ENCODE measurements around the gene PPP1R18.

Gene PPP1R18

DNA sequence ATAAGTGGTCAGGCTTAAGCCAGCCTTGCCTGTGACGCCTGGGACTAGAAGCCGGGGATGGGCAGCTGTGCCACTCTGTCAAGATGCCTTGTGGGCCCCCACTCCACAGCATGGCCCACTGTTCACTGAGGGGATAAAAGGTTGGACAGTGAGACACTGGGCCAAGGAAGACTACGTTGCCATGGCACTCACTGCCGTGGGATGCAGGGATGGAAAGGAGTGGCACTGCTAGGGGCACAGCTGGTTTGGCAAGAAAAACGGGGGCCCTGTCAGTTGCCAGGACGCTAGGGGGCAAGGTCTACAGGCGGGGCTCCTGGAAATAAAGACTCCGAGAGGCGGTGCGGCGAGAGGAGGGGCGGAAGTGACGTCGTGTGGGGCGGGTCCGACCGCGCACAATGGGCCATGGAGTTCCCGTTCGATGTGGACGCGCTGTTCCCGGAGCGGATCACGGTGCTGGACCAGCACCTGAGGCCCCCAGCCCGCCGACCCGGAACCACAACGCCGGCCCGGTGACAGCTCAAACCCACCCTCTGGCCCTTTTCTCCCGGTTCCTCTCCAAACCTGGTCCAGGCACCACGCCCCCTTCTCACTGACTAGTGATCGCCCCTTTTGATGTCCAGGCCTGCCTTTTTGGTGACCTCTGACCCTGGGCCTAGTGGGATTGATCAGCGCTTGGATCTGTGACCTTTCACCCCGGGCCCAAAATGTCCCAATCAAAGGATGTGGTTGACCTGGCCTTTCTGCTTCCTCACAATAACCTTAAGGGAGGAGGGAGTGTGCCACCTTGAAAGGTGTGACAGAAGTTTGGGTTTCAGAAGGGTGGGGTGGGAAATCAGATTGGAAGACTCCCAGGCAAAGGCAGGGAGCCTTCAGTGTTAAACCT is 59.7 kb downstream of the PPP1R18 start, which contains the start of gene ATAT1:
TSS of gene ATAT1 (plus strand) at position 391 of the 883 bp plus-strand sequence.
- TF ChIP-seq, protein P1, sequence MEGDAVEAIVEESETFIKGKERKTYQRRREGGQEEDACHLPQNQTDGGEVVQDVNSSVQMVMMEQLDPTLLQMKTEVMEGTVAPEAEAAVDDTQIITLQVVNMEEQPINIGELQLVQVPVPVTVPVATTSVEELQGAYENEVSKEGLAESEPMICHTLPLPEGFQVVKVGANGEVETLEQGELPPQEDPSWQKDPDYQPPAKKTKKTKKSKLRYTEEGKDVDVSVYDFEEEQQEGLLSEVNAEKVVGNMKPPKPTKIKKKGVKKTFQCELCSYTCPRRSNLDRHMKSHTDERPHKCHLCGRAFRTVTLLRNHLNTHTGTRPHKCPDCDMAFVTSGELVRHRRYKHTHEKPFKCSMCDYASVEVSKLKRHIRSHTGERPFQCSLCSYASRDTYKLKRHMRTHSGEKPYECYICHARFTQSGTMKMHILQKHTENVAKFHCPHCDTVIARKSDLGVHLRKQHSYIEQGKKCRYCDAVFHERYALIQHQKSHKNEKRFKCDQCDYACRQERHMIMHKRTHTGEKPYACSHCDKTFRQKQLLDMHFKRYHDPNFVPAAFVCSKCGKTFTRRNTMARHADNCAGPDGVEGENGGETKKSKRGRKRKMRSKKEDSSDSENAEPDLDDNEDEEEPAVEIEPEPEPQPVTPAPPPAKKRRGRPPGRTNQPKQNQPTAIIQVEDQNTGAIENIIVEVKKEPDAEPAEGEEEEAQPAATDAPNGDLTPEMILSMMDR (IDR thresholded peaks at IDR 0.05), result peak; percentile 24; the same call in 1 of the 2 replicates
